ENCODE measurements around the gene MBNL3. TPM values are rescaled to one million over a fixed set of nuclear protein-coding genes. Genes with fewer than 3 reads are reported as not detected.
"Not testable (repeated sequence)": the region's sequence is repeated elsewhere in the genome, so short reads cannot be mapped to it uniquely, and the experiment has no call there.

MBNL3 gene
- total and polyA plus RNA-seq, 9 of the 15 experiments (the other 6 are each of a cell fraction or from before 2014, with no cell fraction given): under 0.01 to 0.25 (median 0.16) TPM

DNA sequence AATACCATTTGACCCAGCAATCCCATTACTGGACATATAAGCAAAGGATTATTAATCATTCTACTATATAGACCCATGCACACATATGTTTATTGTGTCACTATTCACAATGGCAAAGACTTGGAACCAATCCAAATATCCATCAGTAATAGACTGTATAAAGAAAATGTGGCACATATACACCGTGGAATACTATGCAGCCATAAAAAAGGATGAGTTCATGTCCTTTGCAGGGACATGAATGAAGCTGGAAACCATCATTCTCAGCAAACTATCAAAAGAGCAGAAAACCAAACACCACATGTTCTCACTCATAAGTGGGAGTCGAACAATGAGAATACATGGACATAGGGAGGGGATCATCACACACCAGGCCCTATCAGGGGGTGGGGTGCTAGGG is 161.9 kb downstream of the MBNL3 start:
- in situ Hi-C loops (cut with MboI); H2AFZ ChIP-seq (ENCODE audit: low read depth, low read length); H3K4me3 ChIP-seq; DNase-seq (ENCODE audit: extremely low read depth in 1 of 4, low spot score in 3 of 4); intact Hi-C loops (cut with micrococcal nuclease); POLR2A ChIA-PET; H3K27me3 ChIP-seq (ENCODE audit: control insufficient read depth in 2 of 2, insufficient read depth in 2 of 2, low read length in 2 of 2); H3K27ac ChIP-seq (ENCODE audit: extremely low read depth, low read depth, low read length); H3K79me2 ChIP-seq (ENCODE audit: control insufficient read depth, insufficient read depth, low read length); H3K9me1 ChIP-seq (ENCODE audit: control insufficient read depth, insufficient read depth, low read length); CTCF ChIA-PET (ENCODE audit: low intra/inter-chr PET ratio); BruUV-seq (replicated peaks); H3K36me3 ChIP-seq (ENCODE audit: control insufficient read depth, insufficient read depth, low read length); FAIRE-seq; H4K20me1 ChIP-seq (replicated peaks; ENCODE audit: control insufficient read depth, insufficient read depth, low read length); H3K4me1 ChIP-seq (replicated peaks in 1 of 2; ENCODE audit: control insufficient read depth in 2 of 2, insufficient read depth in 2 of 2, low read length in 2 of 2); H3K4me2 ChIP-seq (ENCODE audit: insufficient read depth, low read length); ATAC-seq; H3K9me3 ChIP-seq (replicated peaks; ENCODE audit: control insufficient read depth, insufficient read depth, low read depth, low read length); H3K9ac ChIP-seq (ENCODE audit: insufficient read depth in 1 of 2, low read depth in 2 of 2, low read length in 2 of 2): not testable (repeated sequence)
- 15% methylated on average over 2 of the region's 2 CpGs for WGBS (ENCODE audit: insufficient coverage, low coverage, missing lambda C conversion rate)
- peak; percentile 57 for TF ChIP-seq ZNF146 (CRISPR knock-in tag; IDR thresholded peaks at IDR 0.05; ENCODE audit: unreplicated experiment)
